ENCODE results near the gene ST6GALNAC1. TPM values are rescaled to one million over a fixed set of nuclear protein-coding genes. Genes with fewer than 3 reads are reported as not detected.
"Not testable (repeated sequence)": the region's sequence is repeated elsewhere in the genome, so short reads cannot be mapped to it uniquely, and the experiment has no call there.

ST6GALNAC1 gene
- total RNA-seq, 2 donors from 2014 or later: 1.2 to 1.3 TPM

GRCh38 chr17:76642994-76643393 lies 563 bp downstream of the ST6GALNAC1 start:
- H3K9me3 ChIP-seq: no peaks in the 10 kb centered on the region
- H3K4me1 ChIP-seq (ENCODE audit: control insufficient read depth in 1 of 2, low read depth in 2 of 2): no peaks in the 10 kb centered on the region
- no peak for DNase-seq (ENCODE audit: low spot score)
- no peaks in the 10 kb centered on the region for H3K36me3 ChIP-seq
- no peak overlapping the region for H3K27ac ChIP-seq
- H3K4me3 ChIP-seq: no peak overlapping the region
- no peak for TF ChIP-seq CTCF (IDR thresholded peaks at IDR 0.05)
- ATAC-seq (ENCODE audit: insufficient number of reproducible peaks, low FRiP score, low read depth): no peak
- no peaks in the 10 kb centered on the region for H3K27me3 ChIP-seq (replicated peaks; ENCODE audit: insufficient read depth)

- Histone ChIP-seq H3K4me1 (ENCODE audit: control insufficient read depth in 1 of 2, low read depth in 2 of 2) (no peaks in the 10 kb centered on the region), H3K27me3 (replicated peaks; ENCODE audit: insufficient read depth) (no peaks in the 10 kb centered on the region), H3K4me3 (no peak overlapping the region), H3K27ac (no peak overlapping the region), H3K9me3 (no peaks in the 10 kb centered on the region), H3K36me3 (no peaks in the 10 kb centered on the region)
- TF ChIP-seq CTCF (IDR thresholded peaks at IDR 0.05): no peak
- ATAC-seq (ENCODE audit: insufficient number of reproducible peaks, low FRiP score, low read depth): no peak
- DNase-seq (ENCODE audit: low spot score): no peak
Measured at GRCh38 chr17:76642032-76642561, 1.5 kb downstream of the ST6GALNAC1 start.

- no peak for DNase-seq (ENCODE audit: low spot score)
- TF ChIP-seq CTCF (IDR thresholded peaks at IDR 0.05): no peak
- no peak overlapping the region for H3K4me3 ChIP-seq
- ATAC-seq (ENCODE audit: insufficient number of reproducible peaks, low FRiP score, low read depth): no peak
- no peaks in the 10 kb centered on the region for H3K36me3 ChIP-seq
- no peaks in the 10 kb centered on the region for H3K9me3 ChIP-seq
- H3K4me1 ChIP-seq (ENCODE audit: control insufficient read depth in 1 of 2, low read depth in 2 of 2): no peaks in the 10 kb centered on the region
- H3K27me3 ChIP-seq (replicated peaks; ENCODE audit: insufficient read depth): no peaks in the 10 kb centered on the region
- H3K27ac ChIP-seq: no peak overlapping the region
Measured at GRCh38 chr17:76641501-76641900, 2.1 kb downstream of the ST6GALNAC1 start.

GRCh38 chr17:76640550-76641380 lies 2.8 kb downstream of the ST6GALNAC1 start:
- DNase-seq (ENCODE audit: low spot score) (no peak), ATAC-seq (ENCODE audit: insufficient number of reproducible peaks, low FRiP score, low read depth) (no peak)
- no peak overlapping the region for H3K4me3 ChIP-seq
- H3K9me3 ChIP-seq: no peaks in the 10 kb centered on the region
- no peak for TF ChIP-seq CTCF (IDR thresholded peaks at IDR 0.05)
- no peak overlapping the region for H3K27ac ChIP-seq
- no peaks in the 10 kb centered on the region for H3K36me3 ChIP-seq
- H3K4me1 ChIP-seq (ENCODE audit: control insufficient read depth in 1 of 2, low read depth in 2 of 2): no peaks in the 10 kb centered on the region
- no peaks in the 10 kb centered on the region for H3K27me3 ChIP-seq (replicated peaks; ENCODE audit: insufficient read depth)

GRCh38 chr17:76638263-76638662 lies 5.3 kb downstream of the ST6GALNAC1 start:
- no peak overlapping the region for H3K27ac ChIP-seq
- H3K4me1 ChIP-seq (ENCODE audit: control insufficient read depth in 1 of 2, low read depth in 2 of 2): no peaks in the 10 kb centered on the region
- no peaks in the 10 kb centered on the region for H3K9me3 ChIP-seq
- no peak for DNase-seq (ENCODE audit: low spot score)
- H3K36me3 ChIP-seq: no peaks in the 10 kb centered on the region
- H3K27me3 ChIP-seq (replicated peaks; ENCODE audit: insufficient read depth): no peaks in the 10 kb centered on the region
- no peak for TF ChIP-seq CTCF (IDR thresholded peaks at IDR 0.05)
- no peak overlapping the region for H3K4me3 ChIP-seq
- ATAC-seq (ENCODE audit: insufficient number of reproducible peaks, low FRiP score, low read depth): no peak

GRCh38 chr17:76636486-76637206 lies 6.9 kb downstream of the ST6GALNAC1 start:
- H3K9me3 ChIP-seq; H3K27ac ChIP-seq; H3K4me3 ChIP-seq; H3K36me3 ChIP-seq; H3K4me1 ChIP-seq (ENCODE audit: control insufficient read depth in 1 of 2, low read depth in 2 of 2); ATAC-seq (ENCODE audit: insufficient number of reproducible peaks, low FRiP score, low read depth); H3K27me3 ChIP-seq (replicated peaks; ENCODE audit: insufficient read depth); DNase-seq (ENCODE audit: low spot score): not testable (repeated sequence)

Data from thoracic aorta (tissue), 2 donors.